Stimulated activated CD4-positive, alpha-beta T cell treated with anti-CD3 and anti-CD28 coated beads, Interleukin-12 subunit alpha, Interleukin-12 subunit beta, amount 100 ng/mL, for 48 hours (primary cell): Measurements from ENCODE around the gene LRFN4.

Experiments used
- DNase-seq, 3 donors: peaks; one replicate each; pipeline ENCODE4 v3.0.0-alpha.2; 2020; ENCODE audit warnings: low read depth in 2 of 3, low spot score in 1 of 3

LRFN4 gene

GRCh38 chr11:66858186-66858938 is 1.5 kb downstream of the LRFN4 start:
- no peak for DNase-seq

GRCh38 chr11:66858939-66859685 is 2.2 kb downstream of the LRFN4 start:
- no peak for DNase-seq

DNA sequence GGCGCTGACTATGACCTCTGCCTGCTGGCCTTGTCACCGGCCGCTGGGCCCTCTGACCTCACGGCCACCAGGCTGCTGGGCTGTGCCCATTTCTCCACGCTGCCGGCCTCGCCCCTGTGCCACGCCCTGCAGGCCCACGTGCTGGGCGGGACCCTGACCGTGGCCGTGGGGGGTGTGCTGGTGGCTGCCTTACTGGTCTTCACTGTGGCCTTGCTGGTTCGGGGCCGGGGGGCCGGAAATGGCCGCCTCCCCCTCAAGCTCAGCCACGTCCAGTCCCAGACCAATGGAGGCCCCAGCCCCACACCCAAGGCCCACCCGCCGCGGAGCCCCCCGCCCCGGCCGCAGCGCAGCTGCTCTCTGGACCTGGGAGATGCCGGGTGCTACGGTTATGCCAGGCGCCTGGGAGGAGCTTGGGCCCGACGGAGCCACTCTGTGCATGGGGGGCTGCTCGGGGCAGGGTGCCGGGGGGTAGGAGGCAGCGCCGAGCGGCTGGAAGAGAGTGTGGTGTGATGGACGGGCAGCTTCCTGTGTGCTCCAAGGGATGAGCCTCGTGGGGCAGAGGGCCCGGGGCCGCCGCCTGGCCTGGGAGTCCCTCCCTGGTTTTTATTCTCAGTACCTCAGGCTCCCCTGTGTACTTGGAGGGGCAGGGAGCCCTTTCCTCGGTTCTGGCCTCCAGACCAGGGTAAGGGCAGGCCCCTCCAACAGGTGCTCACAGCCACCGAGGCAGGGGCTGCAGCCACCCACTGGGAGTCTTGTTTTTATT is 3.0 kb downstream of the LRFN4 start:
- no peak for DNase-seq

DNA sequence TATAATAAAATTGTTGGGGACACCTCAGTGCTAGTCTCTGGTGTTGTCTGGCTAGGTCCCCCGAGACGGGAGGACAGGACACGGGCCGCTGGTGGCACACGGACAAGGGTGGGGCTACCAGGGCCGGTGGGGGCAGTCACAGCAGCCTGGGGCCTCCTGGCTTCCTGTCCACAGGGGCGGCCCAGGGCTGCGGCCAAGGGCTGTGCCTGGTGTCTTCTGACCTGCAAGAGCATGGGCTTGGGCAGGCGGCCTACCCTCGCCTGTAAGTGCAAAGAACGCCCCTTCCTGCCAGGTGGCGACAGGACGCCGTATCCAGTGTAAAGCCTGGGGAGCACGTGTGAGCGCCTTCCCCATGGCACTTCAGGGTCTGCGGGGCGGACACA is 3.6 kb downstream of the LRFN4 start:
- DNase-seq: no peak

DNA sequence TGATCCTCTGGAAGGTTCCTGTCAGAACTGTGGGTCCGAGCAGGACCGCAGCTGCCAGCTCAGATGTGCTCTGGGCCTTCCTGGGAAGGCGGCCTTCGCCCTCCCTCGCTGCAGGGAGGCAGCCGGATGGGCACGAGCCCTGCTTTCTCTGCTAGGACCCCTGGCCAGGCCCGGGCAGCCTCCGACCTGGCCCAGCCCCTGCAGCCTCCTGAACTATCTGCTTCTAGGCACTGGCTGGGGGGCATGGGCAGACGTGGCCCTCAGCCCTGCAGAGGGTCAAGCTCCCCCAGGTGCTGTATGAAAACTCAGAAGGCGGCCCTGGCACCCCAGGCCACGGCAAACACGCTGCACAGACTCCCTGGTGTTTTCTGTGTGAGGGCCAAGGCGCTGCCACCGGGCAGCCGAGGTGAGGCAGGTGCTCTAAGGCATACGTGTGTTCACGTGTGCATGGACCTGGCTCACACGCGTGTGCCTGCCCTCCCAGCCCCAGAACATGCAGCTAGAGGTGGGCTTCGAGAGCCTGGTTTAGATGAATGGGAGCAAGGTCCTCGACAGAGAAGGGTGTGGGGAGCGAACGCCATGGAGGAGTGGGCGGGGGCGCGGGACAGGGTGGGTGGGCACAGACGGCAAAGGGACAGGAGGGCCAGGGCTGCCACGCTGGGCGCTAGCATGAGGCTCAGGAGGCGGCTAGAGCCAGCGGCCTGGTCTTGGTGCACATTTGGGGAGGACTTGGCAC is 4.3 kb downstream of the LRFN4 start:
- no peak for DNase-seq

DNA sequence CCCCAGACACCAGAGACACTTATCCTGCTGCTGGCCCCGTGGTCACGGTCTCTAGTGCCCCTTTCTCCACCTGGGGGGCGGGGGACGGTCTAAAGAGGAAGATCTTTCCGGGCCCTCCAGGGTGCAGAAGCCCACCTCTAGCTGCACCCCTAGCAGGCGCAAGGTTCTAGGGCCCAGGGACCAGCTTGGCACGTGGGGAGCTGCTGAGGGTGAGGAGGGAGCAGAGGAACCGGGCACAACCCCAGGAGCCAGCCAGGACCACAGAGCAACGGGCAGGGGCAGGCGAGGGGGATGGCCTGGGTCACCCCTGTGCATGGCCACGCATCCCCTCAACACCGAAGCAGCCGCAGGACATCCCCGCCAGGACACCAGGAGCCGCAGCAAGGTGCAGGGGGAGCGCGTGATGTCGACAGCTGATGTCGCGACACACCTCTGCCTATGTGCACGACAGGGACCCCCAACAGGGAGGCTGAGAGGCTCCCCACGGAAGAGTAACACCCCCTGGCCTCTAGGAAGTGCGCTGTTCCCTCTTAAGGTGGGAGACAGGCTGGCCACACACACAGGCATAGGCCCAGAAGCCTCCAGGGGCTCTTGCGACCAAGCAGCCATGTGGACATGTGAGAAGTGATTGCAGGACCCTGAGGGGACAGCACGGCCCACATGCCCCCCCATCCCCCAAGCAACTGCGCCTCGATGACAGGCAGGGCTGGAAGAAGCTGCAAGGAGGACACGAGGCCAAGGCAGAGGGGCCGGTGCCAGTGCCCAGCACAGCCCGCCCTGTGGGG is 5.1 kb downstream of the LRFN4 start:
- DNase-seq: no peak

- no peak for DNase-seq
Measured at GRCh38 chr11:66862559-66863037, 5.7 kb downstream of the LRFN4 start.

GRCh38 chr11:66863428-66864125 is 6.7 kb downstream of the LRFN4 start:
- no peak for DNase-seq

DNA sequence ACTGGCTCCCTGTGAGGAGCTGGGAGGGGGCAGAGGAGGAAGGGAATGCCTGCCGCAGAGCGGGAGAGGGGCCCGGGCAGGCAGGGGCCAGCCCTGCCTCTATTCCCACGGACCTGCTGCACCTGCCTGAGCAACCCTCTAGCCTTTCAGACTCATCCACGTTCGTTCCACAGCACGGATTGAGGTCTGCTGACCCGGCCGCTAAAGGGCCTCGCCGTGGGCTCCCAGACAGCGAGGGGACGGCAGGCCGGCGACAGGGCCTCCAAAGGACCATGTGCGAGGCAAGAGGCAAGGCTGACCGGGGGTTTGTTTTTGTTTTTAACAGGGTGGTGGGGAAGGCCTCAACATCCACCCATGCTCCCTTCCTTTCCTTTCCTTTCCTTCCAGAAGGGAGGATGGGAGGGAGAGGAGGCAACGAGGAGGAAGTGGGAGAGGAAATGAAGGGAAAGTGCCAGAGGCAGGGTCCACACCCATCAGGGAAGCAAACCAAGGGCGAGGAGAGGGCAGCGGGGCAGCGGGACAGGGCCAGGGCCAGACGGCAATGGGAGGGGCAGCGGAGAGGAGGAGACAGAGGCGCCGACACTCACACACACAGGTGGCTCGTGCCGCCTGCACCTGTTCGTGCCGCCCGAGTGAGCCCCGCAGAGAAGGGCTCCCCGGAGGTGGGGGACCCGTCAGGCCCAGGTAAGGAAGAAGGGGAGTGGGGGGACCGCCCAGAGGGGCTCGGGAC is 7.5 kb downstream of the LRFN4 start:
- DNase-seq: no peak

DNA sequence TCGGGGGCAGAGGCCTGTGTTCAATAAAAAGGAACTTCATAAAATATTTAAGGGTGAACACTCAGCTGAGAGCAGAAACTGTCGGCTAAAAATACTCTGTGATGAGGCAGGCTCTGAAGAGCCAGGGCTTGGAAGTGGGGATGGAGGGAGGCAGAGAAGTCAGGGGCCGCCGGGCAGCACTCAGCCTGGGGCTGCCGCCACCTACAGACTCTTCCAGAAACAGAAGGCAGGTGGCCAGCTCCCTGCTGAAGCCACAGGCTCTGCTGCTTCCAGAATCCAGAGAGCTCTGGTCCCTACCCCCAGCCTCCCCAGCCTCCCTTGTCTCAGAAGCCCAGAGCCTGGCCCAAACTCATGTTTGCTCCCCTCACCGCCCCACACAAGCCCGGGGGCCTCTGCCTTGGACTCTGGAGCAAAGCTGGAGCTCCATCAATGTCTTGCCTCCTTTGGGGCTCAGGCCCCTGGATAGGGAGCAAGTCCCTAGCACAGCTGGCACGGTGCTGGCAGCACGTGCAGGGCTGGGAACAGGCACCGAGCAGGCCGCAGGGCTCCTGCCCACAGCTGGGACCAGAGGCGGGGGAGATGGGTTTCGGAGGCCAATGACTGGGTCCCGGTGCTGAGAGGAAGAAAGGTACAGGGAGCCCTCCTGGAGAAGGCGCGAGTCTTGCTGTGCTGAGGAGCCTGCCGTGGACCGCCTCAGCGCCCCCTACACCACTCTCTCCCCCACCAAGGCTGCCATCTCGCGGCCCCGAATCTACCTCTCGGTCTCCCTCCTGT is 8.2 kb downstream of the LRFN4 start:
- DNase-seq: no peak

GRCh38 chr11:66866007-66866406 is 9.1 kb downstream of the LRFN4 start:
- no peak for DNase-seq

DNA sequence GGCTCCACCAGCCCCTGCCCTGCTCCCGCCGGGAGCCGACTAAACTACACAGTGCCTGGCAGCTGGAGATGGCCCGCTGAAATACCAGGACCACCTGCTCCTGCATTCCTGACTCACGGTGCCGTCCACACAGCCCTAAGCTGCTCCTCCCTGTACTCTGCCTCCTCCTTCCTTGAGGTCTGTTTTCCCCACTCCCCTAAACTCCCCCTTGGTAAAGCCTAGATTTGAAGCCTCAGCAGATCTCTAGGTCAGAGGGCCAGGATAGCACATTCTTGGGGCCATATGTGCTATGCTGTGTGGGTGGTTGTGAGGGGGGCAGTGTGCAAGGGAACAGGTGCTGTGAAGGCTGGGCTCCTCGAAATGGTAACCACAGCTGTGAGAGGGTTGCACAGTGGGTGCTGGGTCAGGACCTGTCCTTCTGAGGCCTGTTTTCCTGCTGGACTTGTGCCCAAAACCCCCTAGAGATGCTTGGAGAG is 9.7 kb downstream of the LRFN4 start:
- no peak for DNase-seq

GRCh38 chr11:66867425-66868040 is 10.7 kb downstream of the LRFN4 start:
- no peak for DNase-seq

DNA sequence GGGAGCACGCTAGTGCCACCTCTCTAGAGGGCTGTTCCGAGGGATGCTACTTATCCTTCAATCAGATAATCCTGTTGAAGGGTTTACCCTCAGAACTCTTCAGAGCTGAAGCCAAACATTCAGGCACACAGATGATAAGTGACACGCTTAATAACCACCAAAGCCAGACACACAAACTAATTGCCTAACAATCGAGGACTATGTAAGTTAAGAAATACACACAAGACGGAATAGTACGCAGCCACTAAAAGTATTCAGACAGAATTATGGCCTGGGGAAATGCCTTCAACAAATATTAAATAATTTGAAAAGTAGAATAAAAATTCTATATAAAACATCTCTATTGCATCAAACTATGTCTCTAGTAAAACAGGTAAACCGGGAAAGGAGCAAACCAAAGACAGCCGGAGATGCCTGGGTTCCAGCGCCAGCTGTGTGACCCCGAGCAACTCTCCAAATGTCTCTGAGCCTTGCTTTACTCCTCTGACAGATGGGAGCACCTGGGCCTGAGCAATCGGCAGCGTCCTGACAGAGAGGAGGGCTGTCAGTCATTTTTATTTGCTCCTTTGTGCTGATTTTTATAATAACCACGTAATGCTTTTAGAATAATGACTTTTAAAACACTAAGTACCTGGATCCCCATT is 11.3 kb downstream of the LRFN4 start:
- DNase-seq: no peak

GRCh38 chr11:66868726-66869566 is 12.1 kb downstream of the LRFN4 start:
- peak; percentile 76 to 80 (median 79) for DNase-seq

DNA sequence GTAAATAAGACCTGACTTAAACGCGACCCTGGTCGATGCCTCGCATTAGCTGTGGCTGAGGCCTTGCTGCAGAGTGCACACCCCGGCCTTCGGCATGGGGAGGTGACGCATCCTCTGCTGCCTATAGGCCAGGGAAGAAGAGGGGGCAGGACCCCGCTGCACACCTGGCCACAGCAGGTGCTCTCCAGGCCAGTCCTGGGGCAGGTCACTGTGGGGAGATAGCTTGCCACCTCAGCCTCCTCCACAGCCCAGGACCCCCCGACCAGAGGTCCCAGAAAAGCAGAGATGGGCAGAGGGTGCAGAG is 12.7 kb downstream of the LRFN4 start:
- DNase-seq: no peak

- no peak for DNase-seq
Measured at GRCh38 chr11:66870131-66870530, 13.3 kb downstream of the LRFN4 start.
